Measurements from ENCODE around the gene HSPH1.
A peak's percentile ranks its signal among the peaks of the same experiment; 100 is the strongest.

Gene HSPH1

GRCh38 chr13:31161557-31162150 is at the start of gene HSPH1:
Gene HSPH1 (minus strand): TSS chr13:31161904. CDS start chr13:31161582, 322 bp downstream.
- peak within 1 kb of the TSS; percentile 86 for H3K4me3 ChIP-seq (ENCODE audit: low read length)
- no peak for TF ChIP-seq ZNF274 (IDR thresholded peaks at IDR 0.05; ENCODE audit: low read depth, low read length)

- H3K4me3 ChIP-seq (ENCODE audit: low read length), result no peak overlapping the region
- no peak for TF ChIP-seq ZNF274 (IDR thresholded peaks at IDR 0.05; ENCODE audit: low read depth, low read length)
Measured at GRCh38 chr13:31209841-31210210, 48.1 kb upstream of the HSPH1 start.

- no peak for TF ChIP-seq ZNF274 (IDR thresholded peaks at IDR 0.05; ENCODE audit: low read depth, low read length)
- H3K4me3 ChIP-seq (ENCODE audit: low read length), result no peak overlapping the region
Measured at GRCh38 chr13:31209172-31209840, 47.6 kb upstream of the HSPH1 start.

- TF ChIP-seq ZNF274 (IDR thresholded peaks at IDR 0.05; ENCODE audit: low read depth, low read length), result no peak
- H3K4me3 ChIP-seq (ENCODE audit: low read length), result no peak overlapping the region
Measured at GRCh38 chr13:31208559-31209122, 46.9 kb upstream of the HSPH1 start.

GRCh38 chr13:31207661-31208552 is 46.2 kb upstream of the HSPH1 start:
- H3K4me3 ChIP-seq (ENCODE audit: low read length), result no peak overlapping the region
- no peak for TF ChIP-seq ZNF274 (IDR thresholded peaks at IDR 0.05; ENCODE audit: low read depth, low read length)

GRCh38 chr13:31204592-31204991 is 42.9 kb upstream of the HSPH1 start:
- no peak overlapping the region for H3K4me3 ChIP-seq (ENCODE audit: low read length)
- no peak for TF ChIP-seq ZNF274 (IDR thresholded peaks at IDR 0.05; ENCODE audit: low read depth, low read length)

- TF ChIP-seq ZNF274 (IDR thresholded peaks at IDR 0.05; ENCODE audit: low read depth, low read length), result no peak
- H3K4me3 ChIP-seq (ENCODE audit: low read length), result peak overlapping the region; percentile 94
Measured at GRCh38 chr13:31201341-31202031, 39.8 kb upstream of the HSPH1 start.

GRCh38 chr13:31200637-31200971 is 38.9 kb upstream of the HSPH1 start:
- peak overlapping the region; percentile 94 for H3K4me3 ChIP-seq (ENCODE audit: low read length)
- TF ChIP-seq ZNF274 (IDR thresholded peaks at IDR 0.05; ENCODE audit: low read depth, low read length), result no peak

- TF ChIP-seq ZNF274 (IDR thresholded peaks at IDR 0.05; ENCODE audit: low read depth, low read length), result no peak
Measured at GRCh38 chr13:31199849-31200636, 38.3 kb upstream of the HSPH1 start, which contains the start of gene B3GLCT. Gene B3GLCT (plus strand): TSS chr13:31199975. CDS start chr13:31200085, 110 bp downstream.

GRCh38 chr13:31199527-31199848 is 37.8 kb upstream of the HSPH1 start:
- H3K4me3 ChIP-seq (ENCODE audit: low read length), result peak overlapping the region; percentile 39; the same call in 1 of the 2 replicates
- no peak for TF ChIP-seq ZNF274 (IDR thresholded peaks at IDR 0.05; ENCODE audit: low read depth, low read length)

More at GRCh38 chr13:31199849-31200636, 38.3 kb upstream of the HSPH1 start, which contains the start of gene B3GLCT:
- peak within 1 kb of the TSS; percentile 94 for H3K4me3 ChIP-seq (ENCODE audit: low read length)

- no peak for TF ChIP-seq ZNF274 (IDR thresholded peaks at IDR 0.05; ENCODE audit: low read depth, low read length)
- H3K4me3 ChIP-seq (ENCODE audit: low read length), result no peak overlapping the region
Measured at GRCh38 chr13:31198519-31198918, 36.8 kb upstream of the HSPH1 start.

- TF ChIP-seq ZNF274 (IDR thresholded peaks at IDR 0.05; ENCODE audit: low read depth, low read length), result no peak
- H3K4me3 ChIP-seq (ENCODE audit: low read length), result no peak overlapping the region
Measured at GRCh38 chr13:31196992-31197391, 35.3 kb upstream of the HSPH1 start.

GRCh38 chr13:31195616-31196015 is 33.9 kb upstream of the HSPH1 start:
- H3K4me3 ChIP-seq (ENCODE audit: low read length), result no peak overlapping the region
- no peak for TF ChIP-seq ZNF274 (IDR thresholded peaks at IDR 0.05; ENCODE audit: low read depth, low read length)
